Neuronal stem cell (in vitro differentiated cells): ENCODE measurements around the gene ABCC5.

ENCODE experiments used
- DNase-seq: peaks from one replicate; pipeline ENCODE4 v3.0.0-alpha.2; 2013; ENCODE audit warnings: low spot score
- H2AFZ ChIP-seq: one replicate; pipeline ENCODE4 v1.6.1; 2013; ENCODE audit warnings: mild to moderate bottlenecking, low read length, inconsistent platforms
- H2AK5ac ChIP-seq: 2 replicates; pipeline ENCODE4 v1.6.1; 2013; ENCODE audit warnings: low read depth, mild to moderate bottlenecking, inconsistent platforms, low read length, moderate library complexity, mixed read lengths
- H2BK120ac ChIP-seq: 2 replicates; pipeline ENCODE4 v1.6.1; 2013; ENCODE audit warnings: low read depth, mild to moderate bottlenecking, inconsistent platforms, low read length, moderate library complexity, mixed read lengths
- H2BK12ac ChIP-seq: one replicate; pipeline ENCODE4 v1.6.1; 2013; ENCODE audit warnings: low read length, inconsistent platforms
- H2BK15ac ChIP-seq: 2 replicates; pipeline ENCODE4 v1.6.1; 2013; ENCODE audit warnings: mild to moderate bottlenecking, low read length, inconsistent platforms, mixed read lengths
- H2BK5ac ChIP-seq: one replicate; pipeline ENCODE4 v1.6.1; 2013; ENCODE audit warnings: inconsistent platforms, mild to moderate bottlenecking, low read length, moderate library complexity
- H3K14ac ChIP-seq: one replicate; pipeline ENCODE4 v1.6.1; 2013; ENCODE audit warnings: low read length, inconsistent platforms
- H3K18ac ChIP-seq: 2 replicates; pipeline ENCODE4 v1.6.1; 2013; ENCODE audit warnings: low read length, inconsistent platforms
- H3K23ac ChIP-seq: 2 replicates; pipeline ENCODE4 v1.6.1; 2013; ENCODE audit warnings: low read depth, mild to moderate bottlenecking, mixed read lengths, low read length, inconsistent platforms; ENCODE audit not compliant: poor library complexity
- H3K27ac ChIP-seq: replicated peaks from 3 replicates; pipeline ENCODE4 v1.5.1; 2013; ENCODE audit warnings: low read length, inconsistent platforms
- H3K27me3 ChIP-seq, 3 experiments: 2 replicates each; pipeline ENCODE4 v1.6.1; 2013; ENCODE audit warnings: low read length in 3 of 3, mild to moderate bottlenecking in 2 of 3, inconsistent platforms in 1 of 3, low read depth in 1 of 3, mixed read lengths in 1 of 3, moderate library complexity in 1 of 3; ENCODE audit not compliant: control insufficient read depth in 3 of 3, insufficient read depth in 3 of 3
- H3K36me3 ChIP-seq, 2 donors: replicated peaks in 1 of 2; 2 replicates each; pipeline ENCODE4 v1.6.1; 2013; ENCODE audit warnings: low read length in 2 of 2; ENCODE audit not compliant: control insufficient read depth in 2 of 2, insufficient read depth in 2 of 2
- H3K4ac ChIP-seq: 2 replicates; pipeline ENCODE4 v1.6.1; 2013; ENCODE audit warnings: inconsistent platforms, mild to moderate bottlenecking, low read length, moderate library complexity
- H3K4me1 ChIP-seq, 2 donors: 1 replicate in 1 of 2; 2 replicates in 1 of 2; pipeline ENCODE4 v1.6.1; 2013; ENCODE audit warnings: low read length in 2 of 2, low read depth in 1 of 2; ENCODE audit not compliant: control insufficient read depth in 2 of 2, insufficient read depth in 1 of 2
- H3K4me2 ChIP-seq: one replicate; pipeline ENCODE4 v1.6.1; 2013; ENCODE audit warnings: mild to moderate bottlenecking, low read length, inconsistent platforms; ENCODE audit not compliant: insufficient read depth, poor library complexity, severe bottlenecking
- H3K4me3 ChIP-seq, 2 donors: 2 replicates each; pipeline ENCODE4 v1.5.1; 2013; ENCODE audit warnings: low read length in 2 of 2, mild to moderate bottlenecking in 2 of 2, inconsistent platforms in 1 of 2, moderate library complexity in 1 of 2
- H3K79me1 ChIP-seq: one replicate; pipeline ENCODE4 v1.6.1; 2013; ENCODE audit warnings: low read depth, mild to moderate bottlenecking, inconsistent platforms, low read length, moderate library complexity
- H3K9ac ChIP-seq: one replicate; pipeline ENCODE4 v1.6.1; 2013; ENCODE audit warnings: mild to moderate bottlenecking, low read depth, low read length, inconsistent platforms; ENCODE audit not compliant: poor library complexity
- H3K9me3 ChIP-seq, 2 donors: replicated peaks in 1 of 2; 2 replicates each; pipeline versions ENCODE3 to v1.6.1; 2013; ENCODE audit warnings: low read length in 2 of 2, mild to moderate bottlenecking in 2 of 2, inconsistent platforms in 1 of 2, low read depth in 1 of 2, mixed read lengths in 1 of 2, moderate library complexity in 1 of 2; ENCODE audit not compliant: control insufficient read depth in 2 of 2, insufficient read depth in 1 of 2
- H4K8ac ChIP-seq: one replicate; pipeline ENCODE4 v1.6.1; 2013; ENCODE audit warnings: low read depth, mild to moderate bottlenecking, inconsistent platforms, low read length, moderate library complexity
- H4K91ac ChIP-seq: one replicate; pipeline ENCODE4 v1.6.1; 2013; ENCODE audit warnings: low read length, low read depth, mild to moderate bottlenecking, inconsistent platforms; ENCODE audit not compliant: poor library complexity
- WGBS, 2 donors: extraction: QIAGEN DNeasy Blood & Tissue Kit; methylation state at CpG; one replicate each; pipeline ENCODE4 v1.1.7; 2013; ENCODE audit warnings: missing lambda C conversion rate in 2 of 2, mixed read lengths in 1 of 2; ENCODE audit not compliant: insufficient read length in 2 of 2, insufficient replicate concordance in 1 of 2; ENCODE audit errors: extremely low coverage in 2 of 2; 5-methylcytosine and 5-hydroxymethylcytosine counted together

Gene ABCC5

DNA sequence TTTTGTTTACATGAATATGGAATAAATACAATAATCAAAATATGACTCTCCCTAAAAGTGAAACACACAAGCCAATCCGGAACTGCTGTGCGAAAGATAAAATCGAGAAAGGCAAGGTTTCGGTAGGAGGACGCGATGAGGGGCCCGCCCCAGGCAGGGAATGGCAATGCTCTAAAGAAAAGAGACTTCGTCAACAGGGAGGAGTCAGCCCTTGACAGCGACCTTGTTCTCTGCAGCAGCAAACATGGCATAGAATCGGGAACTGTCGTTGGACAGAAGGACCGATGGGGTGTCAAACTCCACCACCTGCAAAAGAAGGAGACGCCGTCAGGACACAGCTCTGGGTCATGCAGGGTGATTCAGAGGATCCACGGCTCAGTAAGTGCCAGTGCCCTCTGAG lies 96.6 kb downstream of the ABCC5 start:
- no peak overlapping the region for H3K4me2 ChIP-seq
- no peak overlapping the region for H2AFZ ChIP-seq
- no peak overlapping the region for H2BK120ac ChIP-seq
- no peak overlapping the region for H2BK15ac ChIP-seq
- no peak overlapping the region for H4K8ac ChIP-seq
- H3K18ac ChIP-seq: no peak overlapping the region
- no peak overlapping the region for H3K4me3 ChIP-seq
- H4K91ac ChIP-seq: no peak overlapping the region
- H3K9ac ChIP-seq: no peak overlapping the region
- H3K27ac ChIP-seq: no peak overlapping the region
- no peak overlapping the region for H2BK5ac ChIP-seq
- H3K23ac ChIP-seq: no peak overlapping the region
- peaks cover 24 to 38% of the 10 kb centered on the region in 2 donors for H3K36me3 ChIP-seq
- no peak overlapping the region for H3K14ac ChIP-seq
- H3K4ac ChIP-seq: no peak overlapping the region
- no CpG with 5 or more reads among the region's 15 CpGs for WGBS, 2 donors
- H3K27me3 ChIP-seq: no peaks in the 10 kb centered on the region
- H2AK5ac ChIP-seq: no peak overlapping the region
- no peaks in the 10 kb centered on the region for H3K79me1 ChIP-seq
- no peak for DNase-seq
- no peaks in the 10 kb centered on the region for H3K9me3 ChIP-seq
- no peak overlapping the region for H2BK12ac ChIP-seq
- no peaks in the 10 kb centered on the region for H3K4me1 ChIP-seq

DNA sequence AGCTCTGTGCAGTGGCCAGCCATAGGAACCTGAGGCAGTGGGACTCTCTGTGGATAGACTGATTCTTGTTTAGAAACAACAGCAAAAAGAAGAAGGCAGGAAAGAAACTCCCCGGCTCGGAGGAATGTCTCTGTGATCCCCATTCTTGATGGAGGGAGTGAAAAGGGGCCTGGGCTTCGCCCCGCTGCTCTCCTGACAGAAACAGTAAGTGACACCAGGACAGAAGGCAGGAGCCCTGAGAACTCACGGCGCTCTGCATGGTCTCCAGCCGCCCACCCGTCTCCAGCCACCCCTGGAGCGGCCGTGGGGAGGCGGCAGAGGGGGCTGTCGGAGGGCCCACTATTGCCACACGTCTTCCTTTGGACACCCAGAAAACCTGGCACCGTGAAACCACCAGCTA lies 97.3 kb downstream of the ABCC5 start:
- no peaks in the 10 kb centered on the region for H3K4me1 ChIP-seq
- WGBS, 2 donors: no CpG with 5 or more reads among the region's 14 CpGs
- no peak overlapping the region for H3K4me2 ChIP-seq
- no peaks in the 10 kb centered on the region for H3K27me3 ChIP-seq
- H3K4me3 ChIP-seq: no peak overlapping the region
- H2BK15ac ChIP-seq: no peak overlapping the region
- no peak overlapping the region for H3K23ac ChIP-seq
- H2AK5ac ChIP-seq: no peak overlapping the region
- DNase-seq: no peak
- no peak overlapping the region for H4K8ac ChIP-seq
- peaks cover 23 to 36% of the 10 kb centered on the region in 2 donors for H3K36me3 ChIP-seq
- no peak overlapping the region for H3K4ac ChIP-seq
- no peak overlapping the region for H3K9ac ChIP-seq
- no peaks in the 10 kb centered on the region for H3K9me3 ChIP-seq
- no peak overlapping the region for H2BK12ac ChIP-seq
- no peak overlapping the region for H4K91ac ChIP-seq
- no peak overlapping the region for H3K18ac ChIP-seq
- H3K27ac ChIP-seq: no peak overlapping the region
- no peaks in the 10 kb centered on the region for H3K79me1 ChIP-seq
- H3K14ac ChIP-seq: no peak overlapping the region
- no peak overlapping the region for H2BK5ac ChIP-seq
- no peak overlapping the region for H2AFZ ChIP-seq
- no peak overlapping the region for H2BK120ac ChIP-seq

DNA sequence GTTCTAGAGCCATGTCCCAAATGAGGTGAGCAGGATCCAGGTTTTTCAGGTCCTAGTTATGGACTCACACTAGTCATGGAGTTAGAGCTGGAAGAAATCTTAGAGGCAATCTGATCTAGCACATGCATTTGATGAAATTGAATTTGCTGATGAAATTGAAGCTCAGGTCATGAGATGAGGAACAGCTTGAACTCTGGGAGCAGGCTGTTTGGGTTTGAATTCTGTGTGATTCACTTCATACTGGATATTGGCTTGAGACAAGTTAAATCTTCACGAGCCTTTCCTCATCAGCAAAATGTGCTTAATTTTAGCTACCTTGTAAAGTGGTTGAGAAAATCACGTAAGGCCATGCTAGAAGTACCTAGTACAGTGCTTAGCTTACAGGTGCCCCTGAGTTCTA lies 99.5 kb downstream of the ABCC5 start:
- H3K4ac ChIP-seq: no peak overlapping the region
- H2BK15ac ChIP-seq: no peak overlapping the region
- H3K79me1 ChIP-seq: no peaks in the 10 kb centered on the region
- H3K18ac ChIP-seq: no peak overlapping the region
- peaks cover 13 to 23% of the 10 kb centered on the region in 2 donors for H3K36me3 ChIP-seq
- H3K4me3 ChIP-seq: no peak overlapping the region
- no peak overlapping the region for H3K9ac ChIP-seq
- H2AK5ac ChIP-seq: no peak overlapping the region
- no peak for DNase-seq
- H3K23ac ChIP-seq: no peak overlapping the region
- WGBS, 2 donors: no CpG with 5 or more reads among the region's 2 CpGs
- no peak overlapping the region for H2BK120ac ChIP-seq
- no peak overlapping the region for H4K8ac ChIP-seq
- H3K27me3 ChIP-seq: no peaks in the 10 kb centered on the region
- no peak overlapping the region for H2AFZ ChIP-seq
- no peak overlapping the region for H3K4me2 ChIP-seq
- no peaks in the 10 kb centered on the region for H3K4me1 ChIP-seq
- no peak overlapping the region for H3K14ac ChIP-seq
- no peak overlapping the region for H2BK5ac ChIP-seq
- H3K9me3 ChIP-seq: no peaks in the 10 kb centered on the region
- no peak overlapping the region for H3K27ac ChIP-seq
- no peak overlapping the region for H2BK12ac ChIP-seq
- no peak overlapping the region for H4K91ac ChIP-seq

- Histone ChIP-seq H2BK15ac (no peak overlapping the region), H3K79me1 (no peaks in the 10 kb centered on the region), H3K23ac (no peak overlapping the region), H2AK5ac (no peak overlapping the region), H4K91ac (no peak overlapping the region), H2BK5ac (no peak overlapping the region), H3K4me3 (no peak overlapping the region), H2AFZ (no peak overlapping the region), H3K4me1 (no peaks in the 10 kb centered on the region), H3K27me3 (no peaks in the 10 kb centered on the region), H3K4me2 (no peak overlapping the region), H2BK120ac (no peak overlapping the region), H4K8ac (no peak overlapping the region), H3K9ac (no peak overlapping the region), H3K36me3 (peaks cover 13 to 21% of the 10 kb centered on the region in 2 donors), H3K9me3 (no peaks in the 10 kb centered on the region), H3K4ac (no peak overlapping the region), H3K27ac (no peak overlapping the region), H2BK12ac (no peak overlapping the region), H3K14ac (no peak overlapping the region), H3K18ac (no peak overlapping the region)
- WGBS, 2 donors: no CpG with 5 or more reads among the region's 4 CpGs
- no peak for DNase-seq
Observed at GRCh38 chr3:183917776-183918175, 99.9 kb downstream of the ABCC5 start.
